Measurements from ENCODE around the gene JADE1.
A peak's percentile ranks its signal among the peaks of the same experiment; 100 is the strongest.

- TF ChIP-seq NFE2L2 (IDR thresholded peaks at IDR 0.05; ENCODE audit: low read depth, low read length) (no peak), CTCF (conservative IDR thresholded peaks at IDR 0.05; ENCODE audit: low read depth, low read length) (no peak), USF2 (IDR thresholded peaks at IDR 0.05; ENCODE audit: low read depth, low read length) (no peak), RAD21 (IDR thresholded peaks at IDR 0.05; ENCODE audit: low read length) (no peak), MAFK (IDR thresholded peaks at IDR 0.05; ENCODE audit: low read depth, low read length) (no peak), POLR2A (IDR thresholded peaks at IDR 0.05; ENCODE audit: low read depth, low read length) (no peak), FOS (IDR thresholded peaks at IDR 0.05; ENCODE audit: low read depth, low read length) (no peak), CEBPB (IDR thresholded peaks at IDR 0.05; ENCODE audit: low read depth, low read length) (0 out of 2 replicates have a peak, but pooled peaks have one; percentile 12)
Measured at GRCh38 chr4:128818442-128818841, 8.9 kb downstream of the JADE1 start.
